ENCODE measurements around the gene UTF1. TPM values are rescaled to one million over a fixed set of nuclear protein-coding genes. Genes with fewer than 3 reads are reported as not detected.

UTF1 gene
- total and polyA plus RNA-seq, 2 experiments from 2014 or later = 12.2 to 51.4 TPM

GRCh38 chr10:133272301-133272963 lies 42.4 kb downstream of the UTF1 start:
- DNase-seq (ENCODE audit: low spot score) = no peak

More at GRCh38 chr10:133272301-133272963, 42.4 kb downstream of the UTF1 start:
- Histone ChIP-seq H3K79me2 (replicated peaks; ENCODE audit: insufficient read depth) (no peaks in the 10 kb centered on the region), H2AFZ (no peak overlapping the region), H3K4me3 (no peak overlapping the region), H3K27ac (ENCODE audit: low read depth) (no peak overlapping the region), H3K4me2 (no peak overlapping the region), H3K36me3 (ENCODE audit: insufficient read depth) (no peaks in the 10 kb centered on the region), H3K27me3 (ENCODE audit: insufficient read depth) (no peaks in the 10 kb centered on the region), H3F3A (replicated peaks; ENCODE audit: low read depth) (no peaks in the 10 kb centered on the region), H3K4me1 (ENCODE audit: insufficient read depth) (no peaks in the 10 kb centered on the region), H3K9me2 (ENCODE audit: insufficient read depth) (no peaks in the 10 kb centered on the region), H4K20me1 (replicated peaks; ENCODE audit: insufficient read depth) (no peaks in the 10 kb centered on the region)
- no peak for ATAC-seq
- Mint-ChIP-seq H3K4me1 (peaks cover 4% of the 10 kb centered on the region; the same call in 2 of the 3 replicates), H3K36me3 (ENCODE audit: low read depth) (no peaks in the 10 kb centered on the region), H3K27ac (no peak overlapping the region), H3K9me3 (no peaks in the 10 kb centered on the region), H3K4me3 (no peak overlapping the region), H3K27me3 (ENCODE audit: insufficient read depth, low read depth, poor library complexity) (peaks cover 5% of the 10 kb centered on the region)
- TF ChIP-seq, protein P1, sequence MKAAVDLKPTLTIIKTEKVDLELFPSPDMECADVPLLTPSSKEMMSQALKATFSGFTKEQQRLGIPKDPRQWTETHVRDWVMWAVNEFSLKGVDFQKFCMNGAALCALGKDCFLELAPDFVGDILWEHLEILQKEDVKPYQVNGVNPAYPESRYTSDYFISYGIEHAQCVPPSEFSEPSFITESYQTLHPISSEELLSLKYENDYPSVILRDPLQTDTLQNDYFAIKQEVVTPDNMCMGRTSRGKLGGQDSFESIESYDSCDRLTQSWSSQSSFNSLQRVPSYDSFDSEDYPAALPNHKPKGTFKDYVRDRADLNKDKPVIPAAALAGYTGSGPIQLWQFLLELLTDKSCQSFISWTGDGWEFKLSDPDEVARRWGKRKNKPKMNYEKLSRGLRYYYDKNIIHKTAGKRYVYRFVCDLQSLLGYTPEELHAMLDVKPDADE (IDR thresholded peaks at IDR 0.05) = no peak
- TF ChIP-seq CTCF (conservative IDR thresholded peaks at IDR 0.05; ENCODE audit: low read depth in 2 of 2) = no peak
- TF ChIP-seq NANOG (IDR thresholded peaks at IDR 0.05; ENCODE audit: borderline replicate concordance) = no peak
- no peak for TF ChIP-seq CREB1 (CRISPR knock-in tag; IDR thresholded peaks at IDR 0.05; ENCODE audit: low read depth)
- no peak for TF ChIP-seq STAT1 (IDR thresholded peaks at IDR 0.05; ENCODE audit: unreplicated experiment)
- TF ChIP-seq, protein P2, sequence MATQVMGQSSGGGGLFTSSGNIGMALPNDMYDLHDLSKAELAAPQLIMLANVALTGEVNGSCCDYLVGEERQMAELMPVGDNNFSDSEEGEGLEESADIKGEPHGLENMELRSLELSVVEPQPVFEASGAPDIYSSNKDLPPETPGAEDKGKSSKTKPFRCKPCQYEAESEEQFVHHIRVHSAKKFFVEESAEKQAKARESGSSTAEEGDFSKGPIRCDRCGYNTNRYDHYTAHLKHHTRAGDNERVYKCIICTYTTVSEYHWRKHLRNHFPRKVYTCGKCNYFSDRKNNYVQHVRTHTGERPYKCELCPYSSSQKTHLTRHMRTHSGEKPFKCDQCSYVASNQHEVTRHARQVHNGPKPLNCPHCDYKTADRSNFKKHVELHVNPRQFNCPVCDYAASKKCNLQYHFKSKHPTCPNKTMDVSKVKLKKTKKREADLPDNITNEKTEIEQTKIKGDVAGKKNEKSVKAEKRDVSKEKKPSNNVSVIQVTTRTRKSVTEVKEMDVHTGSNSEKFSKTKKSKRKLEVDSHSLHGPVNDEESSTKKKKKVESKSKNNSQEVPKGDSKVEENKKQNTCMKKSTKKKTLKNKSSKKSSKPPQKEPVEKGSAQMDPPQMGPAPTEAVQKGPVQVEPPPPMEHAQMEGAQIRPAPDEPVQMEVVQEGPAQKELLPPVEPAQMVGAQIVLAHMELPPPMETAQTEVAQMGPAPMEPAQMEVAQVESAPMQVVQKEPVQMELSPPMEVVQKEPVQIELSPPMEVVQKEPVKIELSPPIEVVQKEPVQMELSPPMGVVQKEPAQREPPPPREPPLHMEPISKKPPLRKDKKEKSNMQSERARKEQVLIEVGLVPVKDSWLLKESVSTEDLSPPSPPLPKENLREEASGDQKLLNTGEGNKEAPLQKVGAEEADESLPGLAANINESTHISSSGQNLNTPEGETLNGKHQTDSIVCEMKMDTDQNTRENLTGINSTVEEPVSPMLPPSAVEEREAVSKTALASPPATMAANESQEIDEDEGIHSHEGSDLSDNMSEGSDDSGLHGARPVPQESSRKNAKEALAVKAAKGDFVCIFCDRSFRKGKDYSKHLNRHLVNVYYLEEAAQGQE (IDR thresholded peaks at IDR 0.05; ENCODE audit: unreplicated experiment) = no peak
- no peak for TF ChIP-seq ZNF114 (CRISPR knock-in tag; IDR thresholded peaks at IDR 0.05)
- no peak for TF ChIP-seq JUNB (IDR thresholded peaks at IDR 0.05; ENCODE audit: unreplicated experiment)
- no peak for TF ChIP-seq POLR2AphosphoS5 (IDR thresholded peaks at IDR 0.05; ENCODE audit: low read depth)
- no peak for TF ChIP-seq EZH2 (IDR thresholded peaks at IDR 0.05; ENCODE audit: low read depth, unreplicated experiment)
- TF ChIP-seq ZNF331 (CRISPR knock-in tag; IDR thresholded peaks at IDR 0.05; ENCODE audit: low read depth) = no peak
- TF ChIP-seq, protein P3, sequence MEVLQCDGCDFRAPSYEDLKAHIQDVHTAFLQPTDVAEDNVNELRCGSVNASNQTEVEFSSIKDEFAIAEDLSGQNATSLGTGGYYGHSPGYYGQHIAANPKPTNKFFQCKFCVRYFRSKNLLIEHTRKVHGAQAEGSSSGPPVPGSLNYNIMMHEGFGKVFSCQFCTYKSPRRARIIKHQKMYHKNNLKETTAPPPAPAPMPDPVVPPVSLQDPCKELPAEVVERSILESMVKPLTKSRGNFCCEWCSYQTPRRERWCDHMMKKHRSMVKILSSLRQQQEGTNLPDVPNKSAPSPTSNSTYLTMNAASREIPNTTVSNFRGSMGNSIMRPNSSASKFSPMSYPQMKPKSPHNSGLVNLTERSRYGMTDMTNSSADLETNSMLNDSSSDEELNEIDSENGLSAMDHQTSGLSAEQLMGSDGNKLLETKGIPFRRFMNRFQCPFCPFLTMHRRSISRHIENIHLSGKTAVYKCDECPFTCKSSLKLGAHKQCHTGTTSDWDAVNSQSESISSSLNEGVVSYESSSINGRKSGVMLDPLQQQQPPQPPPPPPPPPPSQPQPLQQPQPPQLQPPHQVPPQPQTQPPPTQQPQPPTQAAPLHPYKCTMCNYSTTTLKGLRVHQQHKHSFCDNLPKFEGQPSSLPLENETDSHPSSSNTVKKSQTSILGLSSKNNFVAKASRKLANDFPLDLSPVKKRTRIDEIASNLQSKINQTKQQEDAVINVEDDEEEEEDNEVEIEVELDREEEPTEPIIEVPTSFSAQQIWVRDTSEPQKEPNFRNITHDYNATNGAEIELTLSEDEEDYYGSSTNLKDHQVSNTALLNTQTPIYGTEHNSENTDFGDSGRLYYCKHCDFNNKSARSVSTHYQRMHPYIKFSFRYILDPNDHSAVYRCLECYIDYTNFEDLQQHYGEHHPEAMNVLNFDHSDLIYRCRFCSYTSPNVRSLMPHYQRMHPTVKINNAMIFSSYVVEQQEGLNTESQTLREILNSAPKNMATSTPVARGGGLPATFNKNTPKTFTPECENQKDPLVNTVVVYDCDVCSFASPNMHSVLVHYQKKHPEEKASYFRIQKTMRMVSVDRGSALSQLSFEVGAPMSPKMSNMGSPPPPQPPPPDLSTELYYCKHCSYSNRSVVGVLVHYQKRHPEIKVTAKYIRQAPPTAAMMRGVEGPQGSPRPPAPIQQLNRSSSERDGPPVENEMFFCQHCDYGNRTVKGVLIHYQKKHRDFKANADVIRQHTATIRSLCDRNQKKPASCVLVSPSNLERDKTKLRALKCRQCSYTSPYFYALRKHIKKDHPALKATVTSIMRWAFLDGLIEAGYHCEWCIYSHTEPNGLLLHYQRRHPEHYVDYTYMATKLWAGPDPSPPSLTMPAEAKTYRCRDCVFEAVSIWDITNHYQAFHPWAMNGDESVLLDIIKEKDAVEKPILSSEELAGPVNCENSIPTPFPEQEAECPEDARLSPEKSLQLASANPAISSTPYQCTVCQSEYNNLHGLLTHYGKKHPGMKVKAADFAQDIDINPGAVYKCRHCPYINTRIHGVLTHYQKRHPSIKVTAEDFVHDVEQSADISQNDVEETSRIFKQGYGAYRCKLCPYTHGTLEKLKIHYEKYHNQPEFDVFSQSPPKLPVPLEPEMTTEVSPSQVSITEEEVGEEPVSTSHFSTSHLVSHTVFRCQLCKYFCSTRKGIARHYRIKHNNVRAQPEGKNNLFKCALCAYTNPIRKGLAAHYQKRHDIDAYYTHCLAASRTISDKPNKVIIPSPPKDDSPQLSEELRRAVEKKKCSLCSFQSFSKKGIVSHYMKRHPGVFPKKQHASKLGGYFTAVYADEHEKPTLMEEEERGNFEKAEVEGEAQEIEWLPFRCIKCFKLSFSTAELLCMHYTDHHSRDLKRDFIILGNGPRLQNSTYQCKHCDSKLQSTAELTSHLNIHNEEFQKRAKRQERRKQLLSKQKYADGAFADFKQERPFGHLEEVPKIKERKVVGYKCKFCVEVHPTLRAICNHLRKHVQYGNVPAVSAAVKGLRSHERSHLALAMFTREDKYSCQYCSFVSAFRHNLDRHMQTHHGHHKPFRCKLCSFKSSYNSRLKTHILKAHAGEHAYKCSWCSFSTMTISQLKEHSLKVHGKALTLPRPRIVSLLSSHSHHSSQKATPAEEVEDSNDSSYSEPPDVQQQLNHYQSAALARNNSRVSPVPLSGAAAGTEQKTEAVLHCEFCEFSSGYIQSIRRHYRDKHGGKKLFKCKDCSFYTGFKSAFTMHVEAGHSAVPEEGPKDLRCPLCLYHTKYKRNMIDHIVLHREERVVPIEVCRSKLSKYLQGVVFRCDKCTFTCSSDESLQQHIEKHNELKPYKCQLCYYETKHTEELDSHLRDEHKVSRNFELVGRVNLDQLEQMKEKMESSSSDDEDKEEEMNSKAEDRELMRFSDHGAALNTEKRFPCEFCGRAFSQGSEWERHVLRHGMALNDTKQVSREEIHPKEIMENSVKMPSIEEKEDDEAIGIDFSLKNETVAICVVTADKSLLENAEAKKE (CRISPR knock-in tag; IDR thresholded peaks at IDR 0.05) = no peak
- TF ChIP-seq EZH2phosphoT487 (IDR thresholded peaks at IDR 0.05; ENCODE audit: unreplicated experiment) = no peak

Data from GM23338 (cell line).